NCI-H2081 (cell line): ENCODE results near the gene GABRD.
"Not testable (repeated sequence)": the region's sequence is repeated elsewhere in the genome, so short reads cannot be mapped to it uniquely, and the experiment has no call there.

Source experiments
- DNase-seq, 2 experiments: peaks; one replicate each; lab custom pipeline; 2025; lab: John Stamatoyannopoulos, UW

The GABRD gene, protein sequence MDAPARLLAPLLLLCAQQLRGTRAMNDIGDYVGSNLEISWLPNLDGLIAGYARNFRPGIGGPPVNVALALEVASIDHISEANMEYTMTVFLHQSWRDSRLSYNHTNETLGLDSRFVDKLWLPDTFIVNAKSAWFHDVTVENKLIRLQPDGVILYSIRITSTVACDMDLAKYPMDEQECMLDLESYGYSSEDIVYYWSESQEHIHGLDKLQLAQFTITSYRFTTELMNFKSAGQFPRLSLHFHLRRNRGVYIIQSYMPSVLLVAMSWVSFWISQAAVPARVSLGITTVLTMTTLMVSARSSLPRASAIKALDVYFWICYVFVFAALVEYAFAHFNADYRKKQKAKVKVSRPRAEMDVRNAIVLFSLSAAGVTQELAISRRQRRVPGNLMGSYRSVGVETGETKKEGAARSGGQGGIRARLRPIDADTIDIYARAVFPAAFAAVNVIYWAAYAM

GRCh38 chr1:2019172-2019543, at the start of gene GABRD:
GABRD (plus strand) TSS chr1:2019345; CDS start chr1:2019424, 79 bp downstream.
- no peak for DNase-seq

DNA sequence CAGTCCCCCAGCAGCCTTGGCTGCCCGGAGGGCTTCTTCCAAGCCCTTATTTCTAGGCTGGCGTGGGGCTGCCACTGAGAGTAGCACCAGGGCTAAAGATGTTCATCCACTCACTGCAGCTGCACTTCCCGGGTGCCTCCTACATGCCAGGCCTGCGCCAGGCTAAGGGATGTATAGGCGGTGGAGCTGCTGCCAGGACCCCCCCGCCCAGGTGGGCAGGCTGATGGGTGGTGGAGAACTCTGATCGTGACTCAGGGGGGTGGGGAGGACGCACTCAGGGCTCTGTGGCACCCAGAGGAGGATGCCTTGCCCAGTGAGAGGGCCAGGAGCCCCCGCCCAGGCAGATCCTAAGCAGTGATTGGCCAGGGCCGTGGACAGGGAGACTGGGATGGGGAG, 49.6 kb upstream of the GABRD start:
- DNase-seq = no peak

- DNase-seq = no peak
These were observed 49.0 kb upstream of the GABRD start for GRCh38 chr1:1969953-1970716.

GRCh38 chr1:1971017-1971416, 48.1 kb upstream of the GABRD start:
- no peak for DNase-seq

DNA sequence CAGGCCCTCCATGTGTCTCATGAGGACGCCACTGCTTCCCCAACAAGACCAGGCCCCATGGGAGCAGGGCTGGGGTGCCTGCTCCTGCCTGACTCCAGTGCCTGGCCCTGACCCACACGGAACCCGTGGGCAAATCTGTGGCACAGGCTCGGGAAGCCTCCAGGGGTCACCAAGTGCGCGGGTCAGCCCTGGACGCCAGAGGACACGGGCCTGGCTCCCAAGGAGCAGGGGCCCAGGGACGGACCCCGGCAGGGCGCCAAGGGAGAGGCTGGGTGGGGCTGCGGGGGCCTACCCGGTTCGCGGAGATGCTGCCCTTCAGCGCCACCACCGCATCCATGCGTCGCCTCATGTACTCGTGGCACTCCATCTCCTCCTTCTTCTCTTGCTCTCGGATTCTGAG, 47.5 kb upstream of the GABRD start:
- DNase-seq = no peak

GRCh38 chr1:1972976-1973715, 46.0 kb upstream of the GABRD start:
- DNase-seq = no peak

DNA sequence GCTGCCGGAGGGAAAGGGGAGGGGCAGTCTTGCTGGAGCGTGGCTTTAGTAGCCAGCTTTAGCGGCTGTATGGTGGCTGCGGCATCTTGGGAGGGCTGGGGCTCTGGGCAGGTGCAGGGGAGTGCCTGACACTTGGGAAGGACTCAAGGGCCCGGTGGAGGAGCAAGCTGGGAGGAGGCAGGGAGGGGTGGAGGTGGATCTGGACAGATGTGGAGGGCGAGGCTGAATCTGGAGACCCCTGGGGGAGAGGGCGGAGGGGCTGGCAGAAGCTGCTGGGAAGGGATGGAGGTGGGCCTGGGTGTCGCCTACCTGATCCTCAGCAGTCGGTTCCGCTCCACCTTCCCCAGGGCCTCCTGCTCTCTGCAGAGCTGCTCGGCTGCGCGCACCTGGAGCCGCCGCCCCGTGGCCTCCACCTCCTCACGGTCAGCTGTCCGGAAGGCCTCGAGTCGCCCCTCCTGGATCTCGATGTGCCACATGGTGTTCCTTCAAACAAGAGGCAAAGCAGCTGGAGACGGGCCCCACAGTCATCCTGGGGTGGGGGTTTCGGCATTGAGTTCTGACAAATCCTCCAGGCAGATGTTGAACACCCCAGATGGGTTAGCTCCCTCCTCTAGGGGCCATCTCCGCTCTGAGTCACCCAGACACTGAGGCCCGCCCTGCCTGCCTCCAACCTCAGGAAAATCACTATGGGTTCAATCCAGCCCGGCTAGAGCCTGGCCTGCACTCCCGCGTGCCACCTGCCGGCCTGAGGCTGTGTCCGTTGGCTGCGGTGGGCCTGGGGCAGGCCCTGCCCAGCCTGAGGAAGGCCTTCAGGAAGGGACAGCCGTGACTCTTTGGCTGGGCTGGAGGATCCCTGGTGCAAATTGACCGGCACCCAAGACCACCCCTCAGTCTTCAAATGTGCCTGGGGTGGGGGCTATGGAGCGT, 45.2 kb upstream of the GABRD start:
- DNase-seq = no peak

GRCh38 chr1:1974834-1975233, 44.3 kb upstream of the GABRD start:
- DNase-seq = no peak

DNA sequence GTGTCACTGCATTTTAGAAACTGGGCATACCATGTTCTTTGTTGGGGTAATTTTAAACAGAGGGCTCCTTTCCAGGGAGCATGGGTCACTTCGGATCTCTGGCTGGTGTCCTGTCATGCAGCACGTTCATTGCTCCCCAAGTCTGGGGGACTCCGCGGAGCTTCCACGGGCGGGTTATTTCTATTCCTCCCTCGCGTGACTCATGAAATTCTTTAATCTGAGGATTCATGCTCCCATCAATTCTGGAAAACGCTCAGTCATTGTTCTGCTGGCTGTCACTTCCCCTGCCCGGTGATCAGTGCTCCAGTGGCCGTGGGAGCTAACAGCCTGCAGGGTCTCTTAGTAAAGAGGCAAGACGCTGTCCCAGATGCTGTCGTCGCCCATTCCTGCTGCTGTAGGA, 43.6 kb upstream of the GABRD start:
- no peak for DNase-seq

DNA sequence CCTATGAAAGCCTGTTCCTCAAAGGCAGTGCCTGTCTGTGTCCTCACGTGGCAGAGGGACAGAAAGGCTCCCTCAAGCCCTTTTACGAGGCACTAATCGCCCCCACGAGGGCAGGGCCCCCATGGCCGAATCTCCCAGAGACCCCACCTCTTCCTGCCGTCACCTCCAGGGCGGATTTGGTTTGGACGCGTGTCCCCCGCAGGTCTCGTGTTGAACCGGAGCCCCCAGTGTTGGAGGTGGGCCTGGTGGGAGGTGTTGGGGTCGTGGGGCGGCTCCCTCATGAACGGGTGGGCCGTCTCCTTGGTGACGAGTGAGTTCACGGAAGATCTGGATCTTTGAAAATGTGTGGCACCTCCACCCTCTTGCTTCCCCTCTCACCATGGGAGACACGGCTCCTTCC, 43.1 kb upstream of the GABRD start:
- DNase-seq = no peak

GRCh38 chr1:1978108-1978507, 41.0 kb upstream of the GABRD start:
- DNase-seq = no peak

- DNase-seq = not testable (repeated sequence)
These were observed 40.3 kb upstream of the GABRD start for GRCh38 chr1:1978690-1979481.

GRCh38 chr1:1979482-1980165, 39.5 kb upstream of the GABRD start:
- DNase-seq = no peak

DNA sequence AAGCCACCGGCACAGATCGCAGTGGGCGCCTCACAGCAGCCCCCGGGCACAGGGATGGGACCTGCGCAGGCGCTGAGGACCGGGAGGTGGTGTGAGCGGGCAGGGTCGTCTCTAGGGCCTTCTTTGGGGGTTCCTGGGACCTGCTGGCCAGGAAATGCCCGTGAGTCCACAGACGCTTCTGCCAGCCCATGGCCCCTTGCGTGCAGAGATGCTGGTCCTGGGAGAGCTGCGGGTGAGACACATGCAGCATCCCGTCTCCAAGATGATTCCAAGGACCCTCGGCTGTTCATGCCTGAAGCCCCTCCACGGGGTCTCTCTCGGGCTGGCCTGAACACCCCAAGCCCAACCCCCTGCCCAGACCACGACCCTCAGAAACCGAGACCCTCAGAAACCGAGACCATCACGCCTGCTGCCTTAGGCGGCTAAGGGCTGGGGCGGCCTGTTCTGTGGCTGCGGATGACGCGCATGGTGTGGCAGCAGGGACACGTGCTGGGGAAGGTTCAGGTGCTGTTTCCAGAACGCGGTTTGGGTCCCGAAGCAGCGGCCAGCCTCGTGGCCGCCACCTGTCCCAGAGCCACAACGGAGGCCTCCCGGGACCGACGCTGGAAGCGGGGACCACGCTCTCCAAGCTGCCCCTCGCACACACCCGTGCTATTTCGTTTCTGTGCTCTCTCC, 38.5 kb upstream of the GABRD start:
- no peak for DNase-seq

- DNase-seq = no peak
These were observed 38.0 kb upstream of the GABRD start for GRCh38 chr1:1981142-1981500.

DNA sequence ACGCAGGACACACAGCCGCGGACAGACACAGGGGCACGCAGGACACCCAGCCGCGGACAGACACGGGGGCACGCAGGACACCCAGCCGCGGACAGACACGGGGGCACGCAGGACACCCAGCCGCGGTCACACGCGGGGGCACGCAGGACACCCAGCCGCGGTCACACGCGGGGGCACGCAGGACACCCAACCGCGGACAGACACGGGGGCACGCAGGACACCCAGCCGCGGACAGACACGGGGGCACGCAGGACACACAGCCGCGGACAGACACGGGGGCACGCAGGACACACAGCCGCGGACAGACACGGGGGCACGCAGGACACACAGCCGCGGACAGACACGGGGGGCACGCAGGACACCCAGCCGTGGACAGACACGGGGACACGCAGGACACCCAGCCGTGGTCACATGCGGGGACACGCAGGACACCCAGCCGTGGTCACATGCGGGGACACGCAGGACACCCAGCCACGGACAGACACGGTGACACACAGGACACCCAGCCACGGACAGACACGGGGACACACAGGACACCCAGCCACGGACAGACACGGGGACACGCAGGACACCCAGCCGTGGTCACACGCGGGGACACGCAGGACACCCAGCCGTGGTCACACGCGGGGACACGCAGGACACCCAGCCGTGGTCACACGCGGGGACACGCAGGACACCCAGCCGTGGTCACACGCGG, 37.4 kb upstream of the GABRD start:
- DNase-seq = not testable (repeated sequence)

GRCh38 chr1:1982379-1983232, 36.5 kb upstream of the GABRD start:
- no peak for DNase-seq

GRCh38 chr1:1984560-1985070, 34.5 kb upstream of the GABRD start:
- DNase-seq = no peak
